NCI-H510A treated with DMSO at 0.1 percent for 48 hours (cell line): ENCODE data around the gene P2RX4.
"Not testable (repeated sequence)": the region's sequence is repeated elsewhere in the genome, so short reads cannot be mapped to it uniquely, and the experiment has no call there.

Experiments used
- DNase-seq: peaks from one replicate; lab custom pipeline; 2025; lab: John Stamatoyannopoulos, UW

P2RX4 gene

GRCh38 chr12:121278169-121279070 lies 68.5 kb downstream of the P2RX4 start:
- DNase-seq, result no peak

GRCh38 chr12:121279071-121279375 lies 69.1 kb downstream of the P2RX4 start:
- DNase-seq, result no peak

- no peak for DNase-seq
Measured at GRCh38 chr12:121279507-121279915, 69.6 kb downstream of the P2RX4 start.

- not testable (repeated sequence) for DNase-seq
Measured at GRCh38 chr12:121280531-121280930, 70.6 kb downstream of the P2RX4 start.

GRCh38 chr12:121281116-121281515 lies 71.2 kb downstream of the P2RX4 start:
- DNase-seq, result not testable (repeated sequence)

GRCh38 chr12:121282072-121282742 lies 72.3 kb downstream of the P2RX4 start:
- no peak for DNase-seq

- DNase-seq, result not testable (repeated sequence)
Measured at GRCh38 chr12:121282910-121283309, 73.0 kb downstream of the P2RX4 start.

GRCh38 chr12:121283388-121283787 lies 73.5 kb downstream of the P2RX4 start:
- DNase-seq, result no peak
